WTC11 (cell line): ENCODE results near the gene SLC26A3.

Experiments
- ESRRA ChIP-seq: sonication (generic); formaldehyde crosslinking; IDR thresholded peaks from 2 replicates; pipeline ENCODE4 v1.8.1; 2022; ENCODE audit warnings: mild to moderate bottlenecking, missing genetic modification reagents, borderline replicate concordance
- ETV6 ChIP-seq: sonication (generic); formaldehyde crosslinking; IDR thresholded peaks from 2 replicates; pipeline ENCODE4 v1.8.1; 2022; ENCODE audit warnings: mild to moderate bottlenecking, missing genetic modification reagents
- FOXK1 ChIP-seq: sonication (generic); formaldehyde crosslinking; IDR thresholded peaks from 2 replicates; pipeline ENCODE4 v1.8.0; 2022; ENCODE audit warnings: mild to moderate bottlenecking, moderate library complexity, missing genetic modification reagents
- PRRX2 ChIP-seq: fragments of 250-450 bp; sonication (Bioruptor Pico); IDR thresholded peaks from 2 replicates; pipeline ENCODE4 v1.8.0; 2021; ENCODE audit warnings: mild to moderate bottlenecking
- SMAD3 ChIP-seq: sonication (generic); formaldehyde crosslinking; IDR thresholded peaks from 2 replicates; pipeline ENCODE4 v1.8.0; 2022; ENCODE audit warnings: missing genetic modification reagents, mild to moderate bottlenecking, borderline replicate concordance
- SMAD4 ChIP-seq: sonication (generic); formaldehyde crosslinking; IDR thresholded peaks from 2 replicates; pipeline ENCODE4 v1.8.0; 2022; ENCODE audit warnings: mild to moderate bottlenecking, missing genetic modification reagents
- TCF7 ChIP-seq: sonication (generic); formaldehyde crosslinking; IDR thresholded peaks from 2 replicates; pipeline ENCODE4 v1.8.0; 2022; ENCODE audit warnings: mild to moderate bottlenecking, low read depth, missing genetic modification reagents, moderate library complexity
- ZBTB21 ChIP-seq: sonication (generic); formaldehyde crosslinking; IDR thresholded peaks from 2 replicates; pipeline ENCODE4 v1.8.1; 2023; ENCODE audit warnings: mild to moderate bottlenecking, missing genetic modification reagents, borderline replicate concordance
- ZNF232 ChIP-seq: sonication (generic); formaldehyde crosslinking; IDR thresholded peaks from 2 replicates; pipeline ENCODE4 v1.8.0; 2022; ENCODE audit warnings: mild to moderate bottlenecking, missing genetic modification reagents
- ZNF416 ChIP-seq: fragments of 250-450 bp; sonication (Bioruptor Pico); IDR thresholded peaks from 2 replicates; pipeline ENCODE4 v1.9.0; 2021; ENCODE audit warnings: mild to moderate bottlenecking, inconsistent platforms
- TF ChIP-seq, protein P1 (sequence below): sonication (generic); formaldehyde crosslinking; IDR thresholded peaks from 2 replicates; pipeline ENCODE4 v1.8.0; 2022; ENCODE audit warnings: mild to moderate bottlenecking, missing genetic modification reagents
- TF ChIP-seq, protein P2 (sequence below): fragments of 200-600 bp; IDR thresholded peaks from 2 replicates; pipeline ENCODE4 v1.8.0; 2022; ENCODE audit warnings: antibody characterized with exemption
- TF ChIP-seq, protein P3 (sequence below): sonication (generic); formaldehyde crosslinking; IDR thresholded peaks from 2 replicates; pipeline ENCODE4 v1.8.1; 2023; ENCODE audit warnings: mild to moderate bottlenecking, missing genetic modification reagents, moderate library complexity
- TF ChIP-seq, protein P4 (sequence below): fragments of 250-450 bp; sonication (Bioruptor Pico); IDR thresholded peaks from 2 replicates; pipeline ENCODE4 v1.9.0; 2021; ENCODE audit warnings: moderate library complexity, mild to moderate bottlenecking, inconsistent platforms, borderline replicate concordance

DNA sequence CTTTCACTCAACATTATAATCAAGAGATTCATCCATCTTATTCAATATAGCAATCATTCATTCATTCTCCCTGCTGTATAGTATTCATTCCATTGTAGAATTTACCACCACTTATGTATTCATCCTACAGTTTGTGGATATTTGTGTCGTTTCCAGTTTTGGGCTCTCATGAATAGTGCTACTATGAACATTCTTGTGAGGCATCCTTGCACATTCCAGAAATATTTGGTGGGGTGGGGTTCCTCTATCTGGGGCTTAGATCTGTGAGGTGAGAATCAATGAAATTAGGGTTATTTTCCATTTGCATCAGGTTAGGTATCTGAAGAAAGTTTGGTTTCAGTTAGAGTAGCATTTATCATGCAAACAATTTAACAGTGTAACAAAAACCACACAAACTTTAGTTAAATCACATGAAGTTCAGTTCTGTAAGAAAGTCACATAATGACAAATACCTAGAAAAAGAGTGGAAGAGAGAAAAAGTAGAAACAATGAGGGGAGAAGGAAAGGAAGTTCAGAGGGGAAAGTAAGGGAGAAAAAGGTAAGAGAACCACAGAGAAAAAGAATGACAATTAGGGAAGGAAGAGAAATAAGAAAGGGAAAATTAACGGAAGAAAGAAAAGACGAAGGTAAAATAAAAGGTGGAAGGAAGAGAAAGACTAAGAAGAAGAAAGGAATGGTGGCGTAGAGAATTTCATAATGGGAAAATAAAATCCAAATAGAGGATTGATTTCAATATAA lies 84.4 kb downstream of the SLC26A3 start:
- TF ChIP-seq, protein P1, sequence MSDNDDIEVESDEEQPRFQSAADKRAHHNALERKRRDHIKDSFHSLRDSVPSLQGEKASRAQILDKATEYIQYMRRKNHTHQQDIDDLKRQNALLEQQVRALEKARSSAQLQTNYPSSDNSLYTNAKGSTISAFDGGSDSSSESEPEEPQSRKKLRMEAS = no peak
- TF ChIP-seq, protein P2, sequence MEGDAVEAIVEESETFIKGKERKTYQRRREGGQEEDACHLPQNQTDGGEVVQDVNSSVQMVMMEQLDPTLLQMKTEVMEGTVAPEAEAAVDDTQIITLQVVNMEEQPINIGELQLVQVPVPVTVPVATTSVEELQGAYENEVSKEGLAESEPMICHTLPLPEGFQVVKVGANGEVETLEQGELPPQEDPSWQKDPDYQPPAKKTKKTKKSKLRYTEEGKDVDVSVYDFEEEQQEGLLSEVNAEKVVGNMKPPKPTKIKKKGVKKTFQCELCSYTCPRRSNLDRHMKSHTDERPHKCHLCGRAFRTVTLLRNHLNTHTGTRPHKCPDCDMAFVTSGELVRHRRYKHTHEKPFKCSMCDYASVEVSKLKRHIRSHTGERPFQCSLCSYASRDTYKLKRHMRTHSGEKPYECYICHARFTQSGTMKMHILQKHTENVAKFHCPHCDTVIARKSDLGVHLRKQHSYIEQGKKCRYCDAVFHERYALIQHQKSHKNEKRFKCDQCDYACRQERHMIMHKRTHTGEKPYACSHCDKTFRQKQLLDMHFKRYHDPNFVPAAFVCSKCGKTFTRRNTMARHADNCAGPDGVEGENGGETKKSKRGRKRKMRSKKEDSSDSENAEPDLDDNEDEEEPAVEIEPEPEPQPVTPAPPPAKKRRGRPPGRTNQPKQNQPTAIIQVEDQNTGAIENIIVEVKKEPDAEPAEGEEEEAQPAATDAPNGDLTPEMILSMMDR = no peak
- TF ChIP-seq FOXK1 (no peak), SMAD4 (CRISPR knock-in tag) (no peak), PRRX2 (CRISPR knock-in tag) (no peak), ETV6 (CRISPR knock-in tag) (no peak), SMAD3 (no peak), ZNF416 (CRISPR knock-in tag) (no peak), ESRRA (no peak), ZNF232 (CRISPR knock-in tag) (no peak), TCF7 (CRISPR knock-in tag) (no peak), ZBTB21 (CRISPR knock-in tag) (no peak)
- TF ChIP-seq, protein P3, sequence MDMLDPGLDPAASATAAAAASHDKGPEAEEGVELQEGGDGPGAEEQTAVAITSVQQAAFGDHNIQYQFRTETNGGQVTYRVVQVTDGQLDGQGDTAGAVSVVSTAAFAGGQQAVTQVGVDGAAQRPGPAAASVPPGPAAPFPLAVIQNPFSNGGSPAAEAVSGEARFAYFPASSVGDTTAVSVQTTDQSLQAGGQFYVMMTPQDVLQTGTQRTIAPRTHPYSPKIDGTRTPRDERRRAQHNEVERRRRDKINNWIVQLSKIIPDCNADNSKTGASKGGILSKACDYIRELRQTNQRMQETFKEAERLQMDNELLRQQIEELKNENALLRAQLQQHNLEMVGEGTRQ = no peak
- TF ChIP-seq, protein P4, sequence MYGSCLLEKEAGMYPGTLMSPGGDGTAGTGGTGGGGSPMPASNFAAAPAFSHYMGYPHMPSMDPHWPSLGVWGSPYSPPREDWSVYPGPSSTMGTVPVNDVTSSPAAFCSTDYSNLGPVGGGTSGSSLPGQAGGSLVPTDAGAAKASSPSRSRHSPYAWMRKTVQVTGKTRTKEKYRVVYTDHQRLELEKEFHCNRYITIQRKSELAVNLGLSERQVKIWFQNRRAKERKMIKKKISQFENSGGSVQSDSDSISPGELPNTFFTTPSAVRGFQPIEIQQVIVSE (CRISPR knock-in tag) = no peak
